ENCODE data around the gene TPI1.

Gene TPI1

GRCh38 chr12:6867413-6868210 is at the start of gene TPI1:
Gene TPI1 (plus strand): TSS chr12:6867531. CDS start chr12:6867567, 36 bp downstream.
- peak in 1 of 2 donors; percentile 67 for DNase-seq (ENCODE audit: extremely low read depth in 1 of 2, low read depth in 1 of 2)

GRCh38 chr12:6817662-6818157 is 49.6 kb upstream of the TPI1 start:
- no peak for DNase-seq (ENCODE audit: extremely low read depth in 1 of 2, low read depth in 1 of 2)

GRCh38 chr12:6818222-6818621 is 49.1 kb upstream of the TPI1 start:
- no peak for DNase-seq (ENCODE audit: extremely low read depth in 1 of 2, low read depth in 1 of 2)

- DNase-seq (ENCODE audit: extremely low read depth in 1 of 2, low read depth in 1 of 2): no peak
Observed at GRCh38 chr12:6818645-6819044, 48.7 kb upstream of the TPI1 start.

- no peak for DNase-seq (ENCODE audit: extremely low read depth in 1 of 2, low read depth in 1 of 2)
Observed at GRCh38 chr12:6819106-6820030, 48.0 kb upstream of the TPI1 start.

- DNase-seq (ENCODE audit: extremely low read depth in 1 of 2, low read depth in 1 of 2): no peak
Observed at GRCh38 chr12:6820166-6820565, 47.2 kb upstream of the TPI1 start.

- DNase-seq (ENCODE audit: extremely low read depth in 1 of 2, low read depth in 1 of 2): no peak
Observed at GRCh38 chr12:6821591-6822425, 45.5 kb upstream of the TPI1 start, which contains the start of gene GPR162. Gene GPR162 (plus strand): TSS chr12:6821821. CDS start chr12:6823899, 2,078 bp downstream.

- DNase-seq (ENCODE audit: extremely low read depth in 1 of 2, low read depth in 1 of 2): no peak
Observed at GRCh38 chr12:6822426-6823135, 44.8 kb upstream of the TPI1 start.

- DNase-seq (ENCODE audit: extremely low read depth in 1 of 2, low read depth in 1 of 2): no peak
Observed at GRCh38 chr12:6823182-6824084, 43.9 kb upstream of the TPI1 start.

- no peak for DNase-seq (ENCODE audit: extremely low read depth in 1 of 2, low read depth in 1 of 2)
Observed at GRCh38 chr12:6824085-6824775, 43.1 kb upstream of the TPI1 start.

GRCh38 chr12:6824901-6825381 is 42.4 kb upstream of the TPI1 start:
- no peak for DNase-seq (ENCODE audit: extremely low read depth in 1 of 2, low read depth in 1 of 2)

GRCh38 chr12:6825398-6826124 is 41.8 kb upstream of the TPI1 start:
- DNase-seq (ENCODE audit: extremely low read depth in 1 of 2, low read depth in 1 of 2): peak; percentile 43 to 65

GRCh38 chr12:6826125-6826733 is 41.1 kb upstream of the TPI1 start:
- DNase-seq (ENCODE audit: extremely low read depth in 1 of 2, low read depth in 1 of 2): no peak

GRCh38 chr12:6826734-6827436 is 40.4 kb upstream of the TPI1 start:
- no peak for DNase-seq (ENCODE audit: extremely low read depth in 1 of 2, low read depth in 1 of 2)

- no peak for DNase-seq (ENCODE audit: extremely low read depth in 1 of 2, low read depth in 1 of 2)
Observed at GRCh38 chr12:6827437-6827911, 39.9 kb upstream of the TPI1 start.

Measured in activated CD8-positive, alpha-beta memory T cell treated with anti-CD3 and anti-CD28 coated beads for 1 hour (primary cell).